ENCODE measurements around the gene CMBL.
A peak's percentile ranks its signal among the peaks of the same experiment; 100 is the strongest.
"Not testable (repeated sequence)": the region's sequence is repeated elsewhere in the genome, so short reads cannot be mapped to it uniquely, and the experiment has no call there.

Gene CMBL

GRCh38 chr5:10253390-10253789 is 54.3 kb downstream of the CMBL start:
- DNase-seq, result no peak

GRCh38 chr5:10251405-10251804 is 56.3 kb downstream of the CMBL start:
- DNase-seq, result no peak

- DNase-seq, result no peak
Observed at GRCh38 chr5:10250806-10251276, 56.9 kb downstream of the CMBL start.

GRCh38 chr5:10249948-10250805 is 57.5 kb downstream of the CMBL start, which contains the start of gene CCT5:
TSS of gene CCT5 (plus strand) at chr5:10250280. CDS start at chr5:10250341, 61 bp downstream.
- DNase-seq, result peak; percentile 95

GRCh38 chr5:10248378-10249260 is 59.1 kb downstream of the CMBL start:
- DNase-seq, result no peak

GRCh38 chr5:10247217-10247616 is 60.5 kb downstream of the CMBL start:
- not testable (repeated sequence) for DNase-seq

- DNase-seq, result no peak
Observed at GRCh38 chr5:10246761-10247160, 60.9 kb downstream of the CMBL start.

GRCh38 chr5:10244342-10244944 is 63.3 kb downstream of the CMBL start:
- no peak for DNase-seq

- DNase-seq, result no peak
Observed at GRCh38 chr5:10243660-10244240, 64.0 kb downstream of the CMBL start.

- no peak for DNase-seq
Observed at GRCh38 chr5:10235350-10235749, 72.4 kb downstream of the CMBL start.

- no peak for DNase-seq
Observed at GRCh38 chr5:10233505-10233904, 74.2 kb downstream of the CMBL start.

GRCh38 chr5:10233011-10233410 is 74.7 kb downstream of the CMBL start:
- no peak for DNase-seq

- DNase-seq, result no peak
Observed at GRCh38 chr5:10232386-10232785, 75.3 kb downstream of the CMBL start.

GRCh38 chr5:10229306-10230048 is 78.2 kb downstream of the CMBL start:
- DNase-seq, result no peak

- DNase-seq, result no peak
Observed at GRCh38 chr5:10228288-10228687, 79.4 kb downstream of the CMBL start.

Data from NCI-H1105 (cell line).